G401 (cell line): Measurements from ENCODE around the gene UBE2I. TPM values are rescaled to one million over a fixed set of nuclear protein-coding genes. Genes with fewer than 3 reads are reported as not detected.

Experiments used
- DNase-seq: peaks from one replicate; pipeline ENCODE4 v3.0.0-alpha.2; 2015; ENCODE audit warnings: low spot score
- in situ Hi-C: cut with HindIII; loops from 2 replicates; pipeline ENCODE4 v1.10.0; 2016; ENCODE audit warnings: low sequenced_read_pairs, mixed read lengths
- total RNA-seq: library from RNA; depleted of rRNA; stranded (reverse); fragments of >200 nt; shearing (Covaris generic); gene quantifications from 2 replicates; pipeline ENCODE4 v1.2.3, GENCODE V29; 2014

Gene UBE2I
- total RNA-seq, 1 experiment from 2014 or later = 144 TPM

DNA sequence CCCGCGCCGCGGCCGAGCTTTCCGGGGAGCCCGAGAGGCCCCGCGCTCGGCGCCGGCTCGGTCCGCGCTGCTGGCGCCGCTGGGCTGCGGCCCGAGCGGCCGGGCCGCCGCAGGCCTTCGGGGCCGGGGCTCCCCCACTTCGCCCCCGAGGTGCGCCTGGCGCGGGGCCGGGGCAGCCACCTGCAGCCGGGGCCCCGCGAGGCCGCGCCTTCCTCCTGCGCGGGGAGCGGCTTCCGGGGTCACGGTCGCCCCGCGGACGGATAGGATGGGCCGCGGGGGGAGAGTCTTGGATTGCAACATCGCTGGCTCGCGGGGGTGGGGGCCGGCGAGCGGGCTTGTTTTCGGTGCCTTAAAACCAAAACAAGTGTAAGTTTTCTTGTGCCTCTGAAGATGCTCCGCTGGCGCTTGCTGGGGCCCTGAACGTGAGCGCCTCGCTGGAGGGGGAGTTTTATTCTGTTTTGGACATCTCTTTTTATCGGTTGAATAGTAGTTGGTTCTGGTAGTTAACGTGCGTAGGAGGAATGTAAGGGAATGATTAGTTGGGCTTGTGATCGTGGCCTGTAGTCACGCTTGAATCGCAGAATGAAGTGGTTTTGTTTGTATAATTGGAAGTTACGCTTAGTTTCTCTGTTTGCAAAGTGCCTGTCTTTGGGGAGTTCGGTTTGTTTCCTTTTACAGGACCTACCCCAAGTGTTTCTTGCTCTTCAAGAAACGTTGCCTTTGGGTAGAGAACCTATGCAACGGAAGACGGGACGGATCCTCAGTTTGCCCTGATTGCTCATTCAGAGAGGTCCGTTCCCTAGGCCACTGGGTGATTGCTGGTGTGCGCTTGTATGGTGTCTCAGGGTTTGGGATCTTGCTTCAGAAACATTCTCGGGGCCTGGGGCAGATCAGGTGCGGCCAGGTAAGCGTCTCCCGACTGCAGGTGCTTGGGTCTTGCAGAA lies 724 bp downstream of the UBE2I start:
- no peak for DNase-seq
- in situ Hi-C loops = no loop called here

DNA sequence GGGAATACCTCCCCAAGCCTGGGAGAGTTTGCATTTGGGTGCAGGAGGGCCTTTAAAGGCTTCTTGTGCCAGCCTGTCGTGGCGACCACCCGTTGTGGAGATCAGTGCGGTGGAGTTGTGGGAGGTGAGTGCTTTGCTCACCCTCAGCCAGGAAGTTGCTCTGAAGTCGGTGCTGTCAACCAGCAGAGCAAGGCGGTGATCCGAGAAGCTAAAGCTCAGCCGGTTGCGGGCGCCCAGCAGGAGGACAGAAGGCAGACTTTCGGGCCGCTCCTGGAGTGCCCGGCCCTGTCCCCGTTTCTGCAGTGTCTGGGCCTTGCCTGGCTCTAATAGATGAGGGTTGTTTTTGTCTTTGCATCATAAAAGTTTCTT lies 1.4 kb downstream of the UBE2I start:
- in situ Hi-C loops = no loop called here
- no peak for DNase-seq

DNA sequence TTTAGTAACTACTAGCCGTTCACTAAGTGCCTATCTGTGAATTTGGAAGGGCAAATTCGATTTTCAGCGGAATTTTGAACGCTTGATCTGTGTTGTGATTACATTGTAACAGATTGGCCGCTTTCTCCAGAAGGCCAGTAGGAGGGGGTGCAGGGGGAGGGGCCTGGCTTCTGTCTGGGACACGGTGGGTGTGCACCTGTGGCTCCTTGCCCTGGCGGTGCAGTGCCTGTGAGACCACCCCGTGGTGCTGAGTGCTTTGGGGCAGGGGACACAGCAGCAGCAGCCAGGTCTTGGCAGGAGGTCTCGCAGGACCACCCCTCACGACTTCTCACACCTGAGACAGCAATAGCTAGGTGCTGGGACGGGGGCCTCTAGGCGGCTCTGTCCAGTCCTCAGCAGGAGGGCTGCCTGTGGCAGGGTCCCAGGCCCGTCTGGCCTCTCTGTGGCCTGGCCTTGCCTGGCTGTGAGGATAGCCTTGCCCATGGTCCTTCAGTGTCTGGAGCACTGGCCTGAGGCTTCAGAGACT lies 1.8 kb downstream of the UBE2I start:
- in situ Hi-C loops = no loop called here
- DNase-seq = no peak

DNA sequence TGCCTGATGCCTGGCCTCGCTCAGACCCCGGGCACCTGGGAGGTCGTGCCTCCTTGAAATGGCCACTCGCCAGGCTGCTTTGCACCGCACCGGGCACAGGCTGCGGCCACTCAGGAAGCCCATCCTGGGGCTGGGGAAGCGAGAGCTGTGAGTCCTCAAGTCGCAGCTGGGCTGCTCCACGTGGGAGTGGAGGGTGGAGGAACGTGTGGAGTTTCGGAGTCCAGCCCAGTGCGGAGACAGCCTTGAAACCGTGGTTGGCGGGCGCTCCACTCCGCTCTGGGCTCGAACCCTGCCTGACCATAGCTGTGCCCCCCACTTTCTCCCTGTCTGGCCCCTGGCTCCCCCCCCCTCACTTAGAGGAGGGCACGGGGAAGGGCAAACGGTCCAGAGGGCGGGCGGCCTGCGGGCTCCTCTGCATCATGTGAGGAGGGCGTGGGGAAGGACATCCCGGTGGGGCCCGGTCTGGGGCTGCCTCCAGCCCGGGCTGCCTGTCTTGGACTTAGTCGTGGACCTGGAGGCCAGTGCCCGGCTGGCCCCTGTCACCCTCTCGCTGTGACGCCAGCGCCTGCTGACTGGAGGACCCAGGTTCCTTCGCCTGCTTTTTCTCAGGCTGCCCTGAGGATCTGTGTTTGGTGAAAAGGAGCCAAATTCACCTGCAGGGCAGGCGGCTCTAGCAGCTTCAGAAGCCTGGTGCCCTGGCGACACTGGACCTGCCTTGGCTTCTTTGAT lies 2.5 kb downstream of the UBE2I start:
- DNase-seq = no peak
- in situ Hi-C loops = no loop called here

DNA sequence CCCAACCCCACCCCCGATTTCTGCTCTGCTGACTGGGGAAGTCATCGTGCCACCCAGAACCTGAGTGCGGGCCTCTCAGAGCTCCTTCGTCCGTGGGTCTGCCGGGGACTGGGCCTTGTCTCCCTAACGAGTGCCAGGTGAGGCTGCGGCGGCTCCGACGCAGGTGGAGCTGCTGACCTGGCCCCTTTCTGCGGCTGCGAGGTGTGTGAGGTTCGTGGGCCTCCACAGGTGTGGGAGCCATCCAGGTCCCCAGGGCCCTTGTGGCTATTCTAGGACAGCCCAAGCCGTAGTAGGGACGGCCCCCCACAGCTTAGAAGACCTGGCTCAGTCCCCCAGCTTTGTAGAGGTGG lies 3.0 kb downstream of the UBE2I start:
- in situ Hi-C loops = no loop called here
- DNase-seq = no peak

DNA sequence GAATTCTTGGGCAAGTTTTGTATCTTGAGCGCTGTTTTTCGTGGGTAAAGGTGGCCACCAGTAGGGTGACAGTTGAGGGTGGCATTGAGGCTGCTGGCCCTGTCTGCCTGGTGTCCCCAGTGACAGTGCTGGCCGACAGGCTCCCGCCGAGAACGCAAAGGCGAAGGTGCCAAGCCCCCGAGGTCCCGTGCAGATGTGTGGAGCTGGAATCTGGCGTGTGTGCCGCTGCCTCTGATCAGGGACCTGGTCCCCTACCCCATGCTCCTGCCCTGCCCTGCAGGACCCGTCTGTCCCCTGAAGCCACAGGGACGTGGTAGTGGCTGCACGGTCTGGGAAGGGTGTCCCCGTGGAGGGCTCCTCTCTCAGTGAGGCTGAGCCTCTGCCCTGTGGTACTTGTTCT lies 3.5 kb downstream of the UBE2I start:
- in situ Hi-C loops = no loop called here
- DNase-seq = no peak

DNA sequence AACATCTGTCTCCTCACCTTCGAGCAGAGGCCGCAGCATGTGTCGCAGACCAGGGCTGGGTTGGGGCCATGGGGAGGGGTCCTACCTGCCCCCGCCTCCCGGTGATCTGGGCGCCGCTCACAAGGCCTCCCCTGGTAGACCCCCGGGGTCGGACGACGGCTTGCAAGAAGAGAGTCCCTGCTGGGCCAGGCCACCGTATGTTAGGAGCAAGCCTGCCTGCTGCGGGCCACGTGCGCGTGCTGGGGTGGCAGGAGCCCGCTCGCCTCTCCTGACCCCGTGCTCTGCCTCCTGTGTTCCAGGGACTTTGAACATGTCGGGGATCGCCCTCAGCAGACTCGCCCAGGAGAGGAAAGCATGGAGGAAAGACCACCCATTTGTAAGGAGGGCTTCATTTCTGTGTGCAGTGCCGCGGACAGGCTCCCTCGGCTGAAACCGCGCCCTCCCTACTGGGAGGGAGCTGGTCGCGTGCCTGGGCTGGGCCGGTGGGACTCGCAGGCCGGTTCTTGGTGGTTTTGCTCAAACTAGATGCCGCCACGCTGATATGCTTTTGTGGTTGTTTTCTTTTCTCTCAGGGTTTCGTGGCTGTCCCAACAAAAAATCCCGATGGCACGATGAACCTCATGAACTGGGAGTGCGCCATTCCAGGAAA lies 4.4 kb downstream of the UBE2I start:
- no peak for DNase-seq
- in situ Hi-C loops = no loop called here

DNA sequence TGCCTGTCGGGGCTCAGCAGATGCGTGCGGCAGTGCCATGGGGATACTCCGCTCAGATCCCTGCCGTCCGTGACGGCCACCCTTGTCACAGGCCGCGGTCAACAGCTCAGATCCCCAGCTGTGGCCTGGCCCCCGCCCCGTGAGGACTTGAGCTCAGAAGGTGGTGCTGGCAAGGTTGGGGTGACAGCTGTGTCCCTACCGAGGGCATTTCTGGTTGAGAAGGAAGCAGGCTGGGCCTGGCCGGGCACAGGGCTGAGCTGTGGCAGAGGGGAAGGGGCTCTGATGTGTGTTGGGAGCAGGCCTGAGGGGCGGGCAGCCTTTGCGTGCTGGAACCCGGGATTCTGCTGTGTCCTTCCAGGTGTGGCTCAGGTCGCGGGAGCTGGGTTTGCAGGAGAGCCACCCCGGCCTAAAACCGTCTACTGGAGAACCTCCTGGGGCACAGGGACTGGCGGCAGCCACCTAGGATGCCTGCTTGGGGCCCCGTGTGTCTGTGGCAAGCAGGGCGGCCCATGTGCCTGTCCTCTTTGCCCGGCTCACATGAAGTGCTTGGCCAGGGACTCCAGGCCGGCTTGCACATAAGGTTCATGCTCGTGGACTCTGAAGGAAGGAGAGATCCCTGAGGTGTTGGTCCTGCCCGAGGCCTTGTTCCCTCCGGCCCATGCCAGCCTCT lies 5.1 kb downstream of the UBE2I start:
- DNase-seq = no peak
- in situ Hi-C loops = no loop called here

DNA sequence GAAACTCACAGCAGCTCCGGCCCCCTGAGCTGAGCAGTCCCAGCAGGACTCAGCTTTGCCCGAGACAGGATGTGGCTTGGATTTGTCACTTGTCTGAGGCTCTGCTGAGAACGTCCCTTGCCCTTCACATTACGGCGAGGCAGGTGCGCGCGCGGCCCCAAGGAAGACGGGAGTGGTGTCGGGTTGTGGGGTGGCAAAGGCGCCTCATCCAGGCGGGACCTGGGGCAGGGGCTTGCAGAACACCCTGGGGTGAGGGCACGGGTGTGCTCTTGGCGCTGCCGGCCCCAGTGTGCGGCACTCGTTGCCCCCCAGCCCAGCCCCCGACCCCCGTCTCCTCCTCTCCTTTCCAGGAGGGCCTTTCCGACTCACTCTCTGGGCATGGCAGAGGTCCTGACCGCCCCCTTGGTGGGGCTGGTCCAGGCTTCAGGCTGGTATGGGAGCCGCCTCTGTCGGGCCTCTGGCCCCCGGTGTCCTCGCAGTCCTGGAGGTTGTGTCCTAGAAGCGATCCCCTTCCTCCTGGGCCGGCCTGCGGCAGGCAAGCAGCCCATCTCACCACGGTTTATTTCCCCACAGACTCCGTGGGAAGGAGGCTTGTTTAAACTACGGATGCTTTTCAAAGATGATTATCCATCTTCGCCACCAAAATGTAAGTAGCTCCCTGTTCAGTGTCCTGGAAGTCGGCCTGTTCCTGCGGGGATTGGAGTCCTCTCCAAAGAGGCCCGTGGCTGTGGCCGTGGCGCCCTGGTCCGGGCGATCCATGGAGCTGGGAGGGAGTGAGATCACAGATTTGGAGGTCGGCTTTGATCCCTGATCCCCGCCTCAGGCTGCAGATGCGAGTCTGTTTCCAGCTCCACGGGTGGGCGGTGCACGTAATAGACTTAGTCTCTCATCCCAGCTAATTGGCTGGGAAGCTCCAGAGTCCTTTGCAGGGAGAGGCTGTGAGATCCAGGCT lies 5.9 kb downstream of the UBE2I start:
- DNase-seq = no peak
- in situ Hi-C loops = no loop called here

DNA sequence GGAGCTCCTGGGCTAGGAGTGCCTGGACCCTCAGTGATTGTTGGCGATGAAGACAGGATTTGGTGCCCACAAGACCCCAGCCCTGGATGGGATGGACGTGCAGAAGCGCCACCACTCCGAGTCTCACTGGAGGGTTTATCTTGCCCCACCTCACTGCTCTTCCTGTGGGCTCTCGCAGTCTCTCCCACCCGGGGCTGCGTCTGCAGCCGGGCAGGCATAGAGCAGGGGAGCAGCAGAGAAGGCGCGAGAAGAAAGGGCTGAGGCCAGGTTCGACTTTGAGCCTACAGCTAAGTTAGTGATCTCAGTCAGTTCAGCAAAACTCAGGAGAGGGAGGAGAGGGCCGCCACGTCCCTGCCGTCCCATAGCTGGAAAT lies 6.6 kb downstream of the UBE2I start:
- no peak for DNase-seq
- in situ Hi-C loops = no loop called here

DNA sequence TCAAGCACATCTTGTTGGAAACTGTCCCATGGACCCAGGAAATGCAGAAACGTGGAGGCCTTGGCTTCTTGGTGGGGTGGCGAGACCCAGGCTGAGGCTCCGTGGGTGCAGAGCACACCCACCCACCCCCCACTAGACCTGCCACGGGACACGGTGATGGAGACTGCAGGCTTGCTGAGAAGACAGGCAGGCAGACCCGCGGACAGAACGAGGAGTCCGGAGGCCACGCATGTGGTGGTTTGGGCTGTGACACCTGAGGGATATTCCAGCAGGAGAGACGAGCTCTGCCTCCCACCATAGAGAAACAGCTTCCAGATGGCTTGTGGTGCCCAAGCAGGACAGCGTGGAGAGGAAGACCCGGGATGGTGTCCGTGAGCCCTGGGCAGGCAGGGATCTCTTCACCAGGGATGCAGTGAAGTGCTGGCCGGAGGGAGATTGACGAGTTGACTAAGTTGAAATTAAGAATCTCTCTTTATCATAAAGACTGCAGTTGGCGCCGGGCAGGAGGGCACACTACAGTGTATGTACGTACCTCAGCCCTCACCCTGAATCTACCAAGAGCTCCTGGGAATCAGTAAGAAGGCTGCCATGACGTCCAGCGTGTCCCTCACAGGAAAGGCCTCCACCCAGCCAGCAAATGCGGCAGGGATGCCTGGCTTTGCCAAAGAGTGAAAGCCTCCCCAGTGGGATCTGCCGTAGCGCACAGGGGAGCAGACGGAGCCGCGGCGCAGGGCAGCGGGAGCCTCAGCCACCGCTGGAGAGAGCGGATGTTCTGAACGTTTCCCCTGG lies 8.2 kb downstream of the UBE2I start:
- DNase-seq = no peak
- in situ Hi-C loops = no loop called here

DNA sequence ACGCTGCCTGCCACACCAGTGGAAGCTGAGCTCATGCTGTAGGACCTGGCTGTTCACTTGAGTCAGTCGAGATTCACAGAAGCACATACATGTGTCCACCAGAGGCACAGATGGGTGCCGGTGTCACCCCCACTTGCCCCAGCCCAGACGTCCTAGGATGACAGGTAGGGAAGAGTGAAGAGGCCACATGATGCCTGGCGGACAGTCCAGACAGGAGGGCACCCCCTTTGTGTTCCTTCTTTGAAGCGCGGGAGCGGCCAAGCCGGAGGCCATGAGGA lies 8.8 kb downstream of the UBE2I start:
- in situ Hi-C loops = no loop called here
- DNase-seq = no peak

DNA sequence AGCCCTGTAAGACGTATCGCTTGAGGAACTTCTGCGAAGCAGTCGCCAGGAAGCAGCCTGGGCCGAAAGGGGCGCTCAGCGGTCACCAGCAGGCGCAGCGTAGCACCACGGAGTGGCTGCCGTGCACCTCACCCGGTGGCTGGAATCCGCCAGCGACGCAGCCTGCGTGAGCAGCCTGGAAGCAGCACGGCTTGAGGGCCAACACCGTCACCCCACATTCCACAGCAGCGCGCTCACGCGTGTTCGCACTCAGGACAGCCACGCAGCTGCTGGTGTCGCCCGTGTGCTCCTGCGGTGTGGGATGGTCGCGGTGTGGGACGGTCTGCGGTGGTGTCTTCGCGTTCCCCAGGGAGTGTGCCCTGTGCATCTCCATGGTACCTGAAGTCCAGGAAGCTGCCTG lies 9.6 kb downstream of the UBE2I start:
- in situ Hi-C loops = no loop called here
- no peak for DNase-seq

DNA sequence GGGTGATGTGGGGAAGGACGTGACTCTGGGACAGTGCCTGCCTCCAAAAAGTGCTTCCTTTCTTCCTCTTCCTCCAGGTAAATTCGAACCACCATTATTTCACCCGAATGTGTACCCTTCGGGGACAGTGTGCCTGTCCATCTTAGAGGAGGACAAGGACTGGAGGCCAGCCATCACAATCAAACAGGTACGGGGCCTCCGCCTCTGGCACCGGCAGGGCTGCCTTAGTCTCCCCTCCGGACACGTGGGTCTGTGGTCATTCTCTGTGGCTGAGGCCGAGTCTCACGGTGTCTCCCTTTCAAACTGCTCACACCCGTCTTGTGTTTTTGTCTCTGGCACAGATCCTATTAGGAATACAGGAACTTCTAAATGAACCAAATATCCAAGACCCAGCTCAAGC lies 10.7 kb downstream of the UBE2I start:
- in situ Hi-C loops = no loop called here

DNA sequence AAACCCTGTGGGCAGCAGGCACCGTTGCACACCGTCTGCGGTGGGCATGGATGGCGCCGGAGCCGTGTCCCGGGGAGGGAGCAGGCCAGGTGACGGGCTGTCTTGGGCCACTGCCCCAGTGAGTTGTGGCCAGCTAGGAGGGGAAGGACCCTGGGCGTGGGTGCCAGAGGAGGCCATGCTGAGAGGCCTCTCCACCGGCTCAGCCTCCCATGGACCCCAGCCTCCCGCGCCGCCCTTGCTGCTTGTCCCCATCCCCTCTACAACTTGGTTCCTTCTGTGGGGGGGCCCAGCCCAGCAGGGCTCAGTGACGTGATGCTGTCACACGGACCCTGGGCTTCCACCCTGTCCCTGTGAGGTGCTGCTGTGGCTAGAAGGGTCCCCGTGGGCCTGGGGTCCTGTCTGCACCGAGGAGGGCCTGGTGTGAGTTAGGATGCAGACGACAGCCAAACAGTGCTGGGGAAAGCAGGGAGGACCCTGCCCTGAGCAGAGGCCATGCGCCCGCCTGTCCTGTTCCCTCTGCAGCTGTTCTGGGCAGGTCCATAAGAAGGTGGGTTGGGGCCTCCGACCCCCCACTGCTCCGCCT lies 11.3 kb downstream of the UBE2I start:
- in situ Hi-C loops = no loop called here

More for the DNA sequence above, 10.7 kb downstream of the UBE2I start:
- no peak for DNase-seq

DNA sequence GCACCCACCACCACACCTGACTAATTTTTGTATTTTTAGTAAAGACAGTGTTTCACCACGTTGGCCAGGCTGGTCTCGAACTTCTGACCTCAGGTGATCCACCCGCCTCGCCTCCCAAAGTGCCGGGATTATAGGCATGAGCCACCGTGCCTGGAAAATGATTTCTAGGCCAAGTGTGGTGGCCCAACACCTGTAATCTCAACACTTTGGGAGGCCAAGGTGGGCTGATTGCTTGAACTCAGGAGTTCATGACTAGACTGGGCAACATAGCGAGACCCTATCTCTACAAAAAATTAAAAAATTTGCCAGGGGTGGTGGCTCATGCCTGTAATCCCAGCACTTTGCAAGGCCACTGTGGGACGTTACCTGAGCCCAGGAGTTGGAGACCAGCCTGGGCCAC lies 13.0 kb downstream of the UBE2I start:
- DNase-seq = no peak
- in situ Hi-C loops = no loop called here

More for the DNA sequence above, 11.3 kb downstream of the UBE2I start:
- DNase-seq = no peak
